ENCODE results near the gene NAP1L5. TPM values are rescaled to one million over a fixed set of nuclear protein-coding genes. Genes with fewer than 3 reads are reported as not detected.

NAP1L5 gene
- total and polyA plus RNA-seq, 2 experiments from 2014 or later, result 2.0 to 2.4 TPM

DNA sequence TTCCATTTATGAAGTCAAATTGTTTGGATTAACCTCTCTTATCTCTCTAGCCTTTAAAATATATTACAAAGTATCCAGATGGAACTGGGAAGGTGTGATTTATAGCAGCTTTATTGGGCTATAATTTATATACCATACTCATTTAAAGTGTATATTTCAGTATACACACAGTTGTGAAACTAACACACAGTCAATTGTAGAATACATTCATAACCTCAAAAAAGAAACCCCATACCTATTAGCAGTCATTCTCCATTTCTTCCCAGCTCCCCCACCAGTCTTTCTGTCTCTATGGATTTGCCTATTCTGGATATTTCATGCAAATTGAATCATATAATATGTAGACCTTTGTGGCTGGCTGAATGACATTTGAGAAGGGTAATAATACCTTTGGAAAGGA, 7.6 kb upstream of the NAP1L5 start:
- Mint-ChIP-seq H3K27ac (no peak overlapping the region), H3K4me3 (no peak overlapping the region), H3K4me1 (peaks cover 3% of the 10 kb centered on the region; the same call in 1 of the 3 replicates)

More for the DNA sequence above, 7.6 kb upstream of the NAP1L5 start:
- DNase-seq (ENCODE audit: low spot score), result no peak
- no peak overlapping the region for H2AFZ ChIP-seq
- no peaks in the 10 kb centered on the region for H3K9me2 ChIP-seq (ENCODE audit: insufficient read depth)
- no peaks in the 10 kb centered on the region for H3K27me3 ChIP-seq (ENCODE audit: insufficient read depth)
- no peaks in the 10 kb centered on the region for H3K79me2 ChIP-seq (replicated peaks; ENCODE audit: insufficient read depth)
- no peak for ATAC-seq
- no peaks in the 10 kb centered on the region for H4K20me1 ChIP-seq (replicated peaks; ENCODE audit: insufficient read depth)
- H3K36me3 ChIP-seq (ENCODE audit: insufficient read depth), result no peaks in the 10 kb centered on the region
- Mint-ChIP-seq H3K9me3 (no peaks in the 10 kb centered on the region), H3K27me3 (ENCODE audit: insufficient read depth, low read depth, poor library complexity) (no peaks in the 10 kb centered on the region), H3K36me3 (ENCODE audit: low read depth) (no peaks in the 10 kb centered on the region)
- TF ChIP-seq ZNF331 (CRISPR knock-in tag; IDR thresholded peaks at IDR 0.05; ENCODE audit: low read depth), result no peak
- no peak for TF ChIP-seq STAT1 (IDR thresholded peaks at IDR 0.05; ENCODE audit: unreplicated experiment)
- TF ChIP-seq, protein P1, sequence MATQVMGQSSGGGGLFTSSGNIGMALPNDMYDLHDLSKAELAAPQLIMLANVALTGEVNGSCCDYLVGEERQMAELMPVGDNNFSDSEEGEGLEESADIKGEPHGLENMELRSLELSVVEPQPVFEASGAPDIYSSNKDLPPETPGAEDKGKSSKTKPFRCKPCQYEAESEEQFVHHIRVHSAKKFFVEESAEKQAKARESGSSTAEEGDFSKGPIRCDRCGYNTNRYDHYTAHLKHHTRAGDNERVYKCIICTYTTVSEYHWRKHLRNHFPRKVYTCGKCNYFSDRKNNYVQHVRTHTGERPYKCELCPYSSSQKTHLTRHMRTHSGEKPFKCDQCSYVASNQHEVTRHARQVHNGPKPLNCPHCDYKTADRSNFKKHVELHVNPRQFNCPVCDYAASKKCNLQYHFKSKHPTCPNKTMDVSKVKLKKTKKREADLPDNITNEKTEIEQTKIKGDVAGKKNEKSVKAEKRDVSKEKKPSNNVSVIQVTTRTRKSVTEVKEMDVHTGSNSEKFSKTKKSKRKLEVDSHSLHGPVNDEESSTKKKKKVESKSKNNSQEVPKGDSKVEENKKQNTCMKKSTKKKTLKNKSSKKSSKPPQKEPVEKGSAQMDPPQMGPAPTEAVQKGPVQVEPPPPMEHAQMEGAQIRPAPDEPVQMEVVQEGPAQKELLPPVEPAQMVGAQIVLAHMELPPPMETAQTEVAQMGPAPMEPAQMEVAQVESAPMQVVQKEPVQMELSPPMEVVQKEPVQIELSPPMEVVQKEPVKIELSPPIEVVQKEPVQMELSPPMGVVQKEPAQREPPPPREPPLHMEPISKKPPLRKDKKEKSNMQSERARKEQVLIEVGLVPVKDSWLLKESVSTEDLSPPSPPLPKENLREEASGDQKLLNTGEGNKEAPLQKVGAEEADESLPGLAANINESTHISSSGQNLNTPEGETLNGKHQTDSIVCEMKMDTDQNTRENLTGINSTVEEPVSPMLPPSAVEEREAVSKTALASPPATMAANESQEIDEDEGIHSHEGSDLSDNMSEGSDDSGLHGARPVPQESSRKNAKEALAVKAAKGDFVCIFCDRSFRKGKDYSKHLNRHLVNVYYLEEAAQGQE (IDR thresholded peaks at IDR 0.05; ENCODE audit: unreplicated experiment), result no peak
- no peak for TF ChIP-seq NANOG (IDR thresholded peaks at IDR 0.05; ENCODE audit: borderline replicate concordance)
- no peak for TF ChIP-seq EZH2 (IDR thresholded peaks at IDR 0.05; ENCODE audit: low read depth, unreplicated experiment)
- TF ChIP-seq, protein P2, sequence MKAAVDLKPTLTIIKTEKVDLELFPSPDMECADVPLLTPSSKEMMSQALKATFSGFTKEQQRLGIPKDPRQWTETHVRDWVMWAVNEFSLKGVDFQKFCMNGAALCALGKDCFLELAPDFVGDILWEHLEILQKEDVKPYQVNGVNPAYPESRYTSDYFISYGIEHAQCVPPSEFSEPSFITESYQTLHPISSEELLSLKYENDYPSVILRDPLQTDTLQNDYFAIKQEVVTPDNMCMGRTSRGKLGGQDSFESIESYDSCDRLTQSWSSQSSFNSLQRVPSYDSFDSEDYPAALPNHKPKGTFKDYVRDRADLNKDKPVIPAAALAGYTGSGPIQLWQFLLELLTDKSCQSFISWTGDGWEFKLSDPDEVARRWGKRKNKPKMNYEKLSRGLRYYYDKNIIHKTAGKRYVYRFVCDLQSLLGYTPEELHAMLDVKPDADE (IDR thresholded peaks at IDR 0.05), result no peak
- TF ChIP-seq JUNB (IDR thresholded peaks at IDR 0.05; ENCODE audit: unreplicated experiment), result no peak
- TF ChIP-seq, protein P3, sequence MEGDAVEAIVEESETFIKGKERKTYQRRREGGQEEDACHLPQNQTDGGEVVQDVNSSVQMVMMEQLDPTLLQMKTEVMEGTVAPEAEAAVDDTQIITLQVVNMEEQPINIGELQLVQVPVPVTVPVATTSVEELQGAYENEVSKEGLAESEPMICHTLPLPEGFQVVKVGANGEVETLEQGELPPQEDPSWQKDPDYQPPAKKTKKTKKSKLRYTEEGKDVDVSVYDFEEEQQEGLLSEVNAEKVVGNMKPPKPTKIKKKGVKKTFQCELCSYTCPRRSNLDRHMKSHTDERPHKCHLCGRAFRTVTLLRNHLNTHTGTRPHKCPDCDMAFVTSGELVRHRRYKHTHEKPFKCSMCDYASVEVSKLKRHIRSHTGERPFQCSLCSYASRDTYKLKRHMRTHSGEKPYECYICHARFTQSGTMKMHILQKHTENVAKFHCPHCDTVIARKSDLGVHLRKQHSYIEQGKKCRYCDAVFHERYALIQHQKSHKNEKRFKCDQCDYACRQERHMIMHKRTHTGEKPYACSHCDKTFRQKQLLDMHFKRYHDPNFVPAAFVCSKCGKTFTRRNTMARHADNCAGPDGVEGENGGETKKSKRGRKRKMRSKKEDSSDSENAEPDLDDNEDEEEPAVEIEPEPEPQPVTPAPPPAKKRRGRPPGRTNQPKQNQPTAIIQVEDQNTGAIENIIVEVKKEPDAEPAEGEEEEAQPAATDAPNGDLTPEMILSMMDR (conservative IDR thresholded peaks at IDR 0.05; ENCODE audit: low read depth in 2 of 2), result no peak
- TF ChIP-seq, protein P4, sequence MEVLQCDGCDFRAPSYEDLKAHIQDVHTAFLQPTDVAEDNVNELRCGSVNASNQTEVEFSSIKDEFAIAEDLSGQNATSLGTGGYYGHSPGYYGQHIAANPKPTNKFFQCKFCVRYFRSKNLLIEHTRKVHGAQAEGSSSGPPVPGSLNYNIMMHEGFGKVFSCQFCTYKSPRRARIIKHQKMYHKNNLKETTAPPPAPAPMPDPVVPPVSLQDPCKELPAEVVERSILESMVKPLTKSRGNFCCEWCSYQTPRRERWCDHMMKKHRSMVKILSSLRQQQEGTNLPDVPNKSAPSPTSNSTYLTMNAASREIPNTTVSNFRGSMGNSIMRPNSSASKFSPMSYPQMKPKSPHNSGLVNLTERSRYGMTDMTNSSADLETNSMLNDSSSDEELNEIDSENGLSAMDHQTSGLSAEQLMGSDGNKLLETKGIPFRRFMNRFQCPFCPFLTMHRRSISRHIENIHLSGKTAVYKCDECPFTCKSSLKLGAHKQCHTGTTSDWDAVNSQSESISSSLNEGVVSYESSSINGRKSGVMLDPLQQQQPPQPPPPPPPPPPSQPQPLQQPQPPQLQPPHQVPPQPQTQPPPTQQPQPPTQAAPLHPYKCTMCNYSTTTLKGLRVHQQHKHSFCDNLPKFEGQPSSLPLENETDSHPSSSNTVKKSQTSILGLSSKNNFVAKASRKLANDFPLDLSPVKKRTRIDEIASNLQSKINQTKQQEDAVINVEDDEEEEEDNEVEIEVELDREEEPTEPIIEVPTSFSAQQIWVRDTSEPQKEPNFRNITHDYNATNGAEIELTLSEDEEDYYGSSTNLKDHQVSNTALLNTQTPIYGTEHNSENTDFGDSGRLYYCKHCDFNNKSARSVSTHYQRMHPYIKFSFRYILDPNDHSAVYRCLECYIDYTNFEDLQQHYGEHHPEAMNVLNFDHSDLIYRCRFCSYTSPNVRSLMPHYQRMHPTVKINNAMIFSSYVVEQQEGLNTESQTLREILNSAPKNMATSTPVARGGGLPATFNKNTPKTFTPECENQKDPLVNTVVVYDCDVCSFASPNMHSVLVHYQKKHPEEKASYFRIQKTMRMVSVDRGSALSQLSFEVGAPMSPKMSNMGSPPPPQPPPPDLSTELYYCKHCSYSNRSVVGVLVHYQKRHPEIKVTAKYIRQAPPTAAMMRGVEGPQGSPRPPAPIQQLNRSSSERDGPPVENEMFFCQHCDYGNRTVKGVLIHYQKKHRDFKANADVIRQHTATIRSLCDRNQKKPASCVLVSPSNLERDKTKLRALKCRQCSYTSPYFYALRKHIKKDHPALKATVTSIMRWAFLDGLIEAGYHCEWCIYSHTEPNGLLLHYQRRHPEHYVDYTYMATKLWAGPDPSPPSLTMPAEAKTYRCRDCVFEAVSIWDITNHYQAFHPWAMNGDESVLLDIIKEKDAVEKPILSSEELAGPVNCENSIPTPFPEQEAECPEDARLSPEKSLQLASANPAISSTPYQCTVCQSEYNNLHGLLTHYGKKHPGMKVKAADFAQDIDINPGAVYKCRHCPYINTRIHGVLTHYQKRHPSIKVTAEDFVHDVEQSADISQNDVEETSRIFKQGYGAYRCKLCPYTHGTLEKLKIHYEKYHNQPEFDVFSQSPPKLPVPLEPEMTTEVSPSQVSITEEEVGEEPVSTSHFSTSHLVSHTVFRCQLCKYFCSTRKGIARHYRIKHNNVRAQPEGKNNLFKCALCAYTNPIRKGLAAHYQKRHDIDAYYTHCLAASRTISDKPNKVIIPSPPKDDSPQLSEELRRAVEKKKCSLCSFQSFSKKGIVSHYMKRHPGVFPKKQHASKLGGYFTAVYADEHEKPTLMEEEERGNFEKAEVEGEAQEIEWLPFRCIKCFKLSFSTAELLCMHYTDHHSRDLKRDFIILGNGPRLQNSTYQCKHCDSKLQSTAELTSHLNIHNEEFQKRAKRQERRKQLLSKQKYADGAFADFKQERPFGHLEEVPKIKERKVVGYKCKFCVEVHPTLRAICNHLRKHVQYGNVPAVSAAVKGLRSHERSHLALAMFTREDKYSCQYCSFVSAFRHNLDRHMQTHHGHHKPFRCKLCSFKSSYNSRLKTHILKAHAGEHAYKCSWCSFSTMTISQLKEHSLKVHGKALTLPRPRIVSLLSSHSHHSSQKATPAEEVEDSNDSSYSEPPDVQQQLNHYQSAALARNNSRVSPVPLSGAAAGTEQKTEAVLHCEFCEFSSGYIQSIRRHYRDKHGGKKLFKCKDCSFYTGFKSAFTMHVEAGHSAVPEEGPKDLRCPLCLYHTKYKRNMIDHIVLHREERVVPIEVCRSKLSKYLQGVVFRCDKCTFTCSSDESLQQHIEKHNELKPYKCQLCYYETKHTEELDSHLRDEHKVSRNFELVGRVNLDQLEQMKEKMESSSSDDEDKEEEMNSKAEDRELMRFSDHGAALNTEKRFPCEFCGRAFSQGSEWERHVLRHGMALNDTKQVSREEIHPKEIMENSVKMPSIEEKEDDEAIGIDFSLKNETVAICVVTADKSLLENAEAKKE (CRISPR knock-in tag; IDR thresholded peaks at IDR 0.05), result no peak
- TF ChIP-seq ZNF114 (CRISPR knock-in tag; IDR thresholded peaks at IDR 0.05), result no peak
- TF ChIP-seq EZH2phosphoT487 (IDR thresholded peaks at IDR 0.05; ENCODE audit: unreplicated experiment), result no peak
- TF ChIP-seq CREB1 (CRISPR knock-in tag; IDR thresholded peaks at IDR 0.05; ENCODE audit: low read depth), result no peak
- TF ChIP-seq POLR2AphosphoS5 (IDR thresholded peaks at IDR 0.05; ENCODE audit: low read depth), result no peak
- H3K4me2 ChIP-seq, result no peak overlapping the region
- H3K27ac ChIP-seq (ENCODE audit: low read depth), result no peak overlapping the region
- no peaks in the 10 kb centered on the region for H3F3A ChIP-seq (replicated peaks; ENCODE audit: low read depth)
- H3K4me3 ChIP-seq, result no peak overlapping the region
- no peaks in the 10 kb centered on the region for H3K4me1 ChIP-seq (ENCODE audit: insufficient read depth)

All from GM23338 (cell line).